PFSK-1 (cell line): Measurements from ENCODE around the gene RAB27B.

ENCODE experiments used
- FOXP2 ChIP-seq: optimal IDR thresholded peaks from 2 replicates; pipeline ENCODE3; 2011; ENCODE audit warnings: borderline replicate concordance, control low read depth, inconsistent platforms; ENCODE audit not compliant: insufficient read depth; ENCODE audit errors: extremely low read length, extremely low read depth
- POLR2AphosphoS5 ChIP-seq: IDR thresholded peaks from 2 replicates; pipeline ENCODE4 v1.6.1; 2012; ENCODE audit warnings: low read depth, mild to moderate bottlenecking, control low read depth, low read length, moderate library complexity
- SIN3A ChIP-seq: IDR thresholded peaks from 2 replicates; pipeline ENCODE4 v1.6.1; 2012; ENCODE audit warnings: mild to moderate bottlenecking, low read length, moderate library complexity, borderline replicate concordance; ENCODE audit not compliant: insufficient read depth
- TAF1 ChIP-seq: IDR thresholded peaks from 2 replicates; pipeline ENCODE4 v1.6.1; 2012; ENCODE audit warnings: low read length, control low read depth, borderline replicate concordance; ENCODE audit not compliant: insufficient read depth
- TF ChIP-seq, protein P1 (sequence below), 2 experiments: IDR thresholded peaks; 2 replicates each; pipeline versions ENCODE4 v1.6.1 to v1.8.0; 2011 to 2012; ENCODE audit warnings: low read depth in 2 of 2, low read length in 2 of 2, control low read depth in 1 of 2, inconsistent platforms in 1 of 2, mild to moderate bottlenecking in 1 of 2, moderate library complexity in 1 of 2; ENCODE audit not compliant: insufficient read depth in 1 of 2

RAB27B gene

DNA sequence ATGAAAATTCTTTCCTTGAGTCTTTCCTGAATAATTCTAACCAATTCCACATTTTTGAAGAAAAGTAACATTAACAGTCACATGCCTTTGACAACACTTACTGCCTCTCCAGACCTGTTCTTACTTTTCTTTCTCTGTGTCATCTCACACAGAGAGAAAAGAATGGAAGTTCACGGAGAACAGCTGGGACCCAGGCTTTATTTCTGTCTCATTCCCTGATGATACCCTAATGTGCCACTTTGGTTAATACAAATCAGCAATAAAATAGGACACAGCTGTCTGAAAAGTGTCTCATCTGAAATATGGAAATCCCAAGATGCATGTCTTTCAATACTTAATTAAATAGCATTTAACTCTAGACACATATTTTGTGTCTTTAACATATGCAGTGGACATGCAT lies 42.1 kb upstream of the RAB27B start:
- TF ChIP-seq, protein P1, sequence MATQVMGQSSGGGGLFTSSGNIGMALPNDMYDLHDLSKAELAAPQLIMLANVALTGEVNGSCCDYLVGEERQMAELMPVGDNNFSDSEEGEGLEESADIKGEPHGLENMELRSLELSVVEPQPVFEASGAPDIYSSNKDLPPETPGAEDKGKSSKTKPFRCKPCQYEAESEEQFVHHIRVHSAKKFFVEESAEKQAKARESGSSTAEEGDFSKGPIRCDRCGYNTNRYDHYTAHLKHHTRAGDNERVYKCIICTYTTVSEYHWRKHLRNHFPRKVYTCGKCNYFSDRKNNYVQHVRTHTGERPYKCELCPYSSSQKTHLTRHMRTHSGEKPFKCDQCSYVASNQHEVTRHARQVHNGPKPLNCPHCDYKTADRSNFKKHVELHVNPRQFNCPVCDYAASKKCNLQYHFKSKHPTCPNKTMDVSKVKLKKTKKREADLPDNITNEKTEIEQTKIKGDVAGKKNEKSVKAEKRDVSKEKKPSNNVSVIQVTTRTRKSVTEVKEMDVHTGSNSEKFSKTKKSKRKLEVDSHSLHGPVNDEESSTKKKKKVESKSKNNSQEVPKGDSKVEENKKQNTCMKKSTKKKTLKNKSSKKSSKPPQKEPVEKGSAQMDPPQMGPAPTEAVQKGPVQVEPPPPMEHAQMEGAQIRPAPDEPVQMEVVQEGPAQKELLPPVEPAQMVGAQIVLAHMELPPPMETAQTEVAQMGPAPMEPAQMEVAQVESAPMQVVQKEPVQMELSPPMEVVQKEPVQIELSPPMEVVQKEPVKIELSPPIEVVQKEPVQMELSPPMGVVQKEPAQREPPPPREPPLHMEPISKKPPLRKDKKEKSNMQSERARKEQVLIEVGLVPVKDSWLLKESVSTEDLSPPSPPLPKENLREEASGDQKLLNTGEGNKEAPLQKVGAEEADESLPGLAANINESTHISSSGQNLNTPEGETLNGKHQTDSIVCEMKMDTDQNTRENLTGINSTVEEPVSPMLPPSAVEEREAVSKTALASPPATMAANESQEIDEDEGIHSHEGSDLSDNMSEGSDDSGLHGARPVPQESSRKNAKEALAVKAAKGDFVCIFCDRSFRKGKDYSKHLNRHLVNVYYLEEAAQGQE (IDR thresholded peaks at IDR 0.05; ENCODE audit: insufficient read depth in 1 of 2, low read depth in 2 of 2, low read length in 2 of 2), result no peak
- TF ChIP-seq FOXP2 (no peak), SIN3A (no peak), TAF1 (no peak), POLR2AphosphoS5 (no peak)

DNA sequence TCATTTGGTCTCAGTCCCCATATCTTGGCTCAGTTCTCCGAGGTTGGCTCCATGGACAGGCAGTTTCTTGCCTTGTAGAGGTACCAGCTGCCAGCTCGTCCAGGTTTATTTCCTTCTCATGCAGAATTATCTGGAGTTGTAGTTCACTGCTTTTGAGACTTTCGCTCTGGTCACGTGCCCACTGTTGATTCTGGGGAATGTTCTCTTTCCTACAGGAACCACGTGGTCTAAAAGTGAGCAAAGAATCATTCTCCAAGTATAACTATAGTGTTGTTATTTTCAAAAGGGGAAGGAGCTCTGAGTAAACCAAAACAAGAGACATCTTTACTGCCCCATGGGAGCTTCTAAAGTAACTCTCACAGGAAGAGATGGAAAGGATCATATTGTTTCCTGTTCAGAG lies 41.2 kb upstream of the RAB27B start:
- no peak for TF ChIP-seq SIN3A
- TF ChIP-seq TAF1, result no peak
- no peak for TF ChIP-seq FOXP2
- TF ChIP-seq, protein P1 (IDR thresholded peaks at IDR 0.05; ENCODE audit: insufficient read depth in 1 of 2, low read depth in 2 of 2, low read length in 2 of 2), result no peak
- no peak for TF ChIP-seq POLR2AphosphoS5

DNA sequence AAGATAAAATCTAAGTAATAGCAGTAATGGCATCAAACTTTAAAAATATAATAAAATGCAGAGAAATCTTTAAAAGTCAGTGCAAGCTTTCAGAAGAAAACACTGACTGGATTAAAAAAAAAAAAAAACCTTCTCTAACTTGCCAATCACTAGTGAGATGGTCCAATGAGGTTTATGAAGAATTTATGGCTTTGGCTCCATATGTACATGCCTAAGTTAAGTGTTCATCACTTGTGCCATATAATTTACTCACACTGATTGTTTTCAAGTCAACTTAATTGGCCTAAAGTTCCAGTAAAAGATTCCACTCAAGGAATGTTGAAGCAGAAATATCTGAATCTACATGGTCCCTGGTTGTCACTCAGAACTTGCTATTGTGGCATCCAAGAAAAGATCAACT lies 40.7 kb upstream of the RAB27B start:
- TF ChIP-seq TAF1 (no peak), POLR2AphosphoS5 (no peak), FOXP2 (no peak), SIN3A (no peak)
- TF ChIP-seq, protein P1 (IDR thresholded peaks at IDR 0.05; ENCODE audit: insufficient read depth in 1 of 2, low read depth in 2 of 2, low read length in 2 of 2), result no peak

DNA sequence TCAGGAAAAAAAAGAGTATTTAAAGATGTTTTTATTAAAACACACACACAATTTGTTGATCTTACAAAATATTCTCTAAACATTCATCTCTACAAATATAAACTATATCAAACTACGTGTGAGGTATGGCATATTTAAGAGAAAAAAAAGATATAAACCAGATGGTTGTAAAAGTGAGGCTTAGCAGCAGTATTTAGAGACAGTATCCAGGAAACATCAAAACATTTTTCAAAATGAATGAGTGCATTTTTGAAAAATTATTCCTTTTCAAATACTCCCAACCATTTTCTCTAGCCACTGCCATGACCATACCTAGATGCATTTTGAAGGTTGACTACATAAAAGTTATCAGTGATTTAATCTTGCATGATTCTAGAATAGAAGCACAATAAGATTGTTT lies 38.2 kb upstream of the RAB27B start:
- TF ChIP-seq TAF1 (no peak), POLR2AphosphoS5 (no peak), FOXP2 (no peak), SIN3A (no peak)
- TF ChIP-seq, protein P1 (IDR thresholded peaks at IDR 0.05; ENCODE audit: insufficient read depth in 1 of 2, low read depth in 2 of 2, low read length in 2 of 2), result no peak

DNA sequence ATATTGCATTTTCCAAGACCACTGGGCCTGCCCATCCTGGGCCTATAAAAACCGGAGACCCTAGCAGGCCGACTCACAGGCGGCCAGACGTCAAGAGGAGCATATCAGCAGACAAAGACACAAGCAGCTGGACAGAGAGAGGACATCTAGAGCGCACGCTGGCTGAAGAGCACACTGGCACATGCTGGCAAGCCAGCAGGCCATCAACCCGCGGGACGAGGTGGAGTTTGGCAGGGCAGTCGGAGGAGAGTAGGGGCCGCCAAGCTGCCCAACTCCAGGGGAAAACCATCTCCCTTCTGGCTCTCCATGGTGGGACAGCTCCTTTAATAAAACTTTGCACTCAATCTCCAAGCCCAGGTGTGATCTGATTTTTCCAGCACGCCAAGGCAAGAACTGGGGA lies 36.6 kb upstream of the RAB27B start:
- TF ChIP-seq, protein P1 (IDR thresholded peaks at IDR 0.05; ENCODE audit: insufficient read depth in 1 of 2, low read depth in 2 of 2, low read length in 2 of 2), result no peak
- no peak for TF ChIP-seq SIN3A
